DMS79 treated with DMSO at 0.1 percent for 48 hours (cell line): ENCODE measurements around the gene ZNF302.
"Not testable (repeated sequence)": the region's sequence is repeated elsewhere in the genome, so short reads cannot be mapped to it uniquely, and the experiment has no call there.

Experiments
- DNase-seq: peaks from one replicate; lab custom pipeline; 2025; lab: John Stamatoyannopoulos, UW

Gene ZNF302

GRCh38 chr19:34677386-34678084 lies at the start of gene ZNF302:
Gene ZNF302, plus strand, starts transcription at chr19:34677678. Its CDS starts 1,127 bp downstream, at chr19:34678805.
- peak; percentile 95 for DNase-seq

GRCh38 chr19:34633802-34634201 lies 43.7 kb upstream of the ZNF302 start:
- DNase-seq: no peak

GRCh38 chr19:34639491-34640085 lies 37.9 kb upstream of the ZNF302 start:
- peak; percentile 41 for DNase-seq

- no peak for DNase-seq
Observed at GRCh38 chr19:34642241-34642640, 35.2 kb upstream of the ZNF302 start.

- DNase-seq: no peak
Observed at GRCh38 chr19:34644991-34645461, 32.5 kb upstream of the ZNF302 start.

GRCh38 chr19:34645551-34645950 lies 31.9 kb upstream of the ZNF302 start:
- no peak for DNase-seq

GRCh38 chr19:34649886-34650543 lies 27.5 kb upstream of the ZNF302 start:
- DNase-seq: no peak

- DNase-seq: no peak
Observed at GRCh38 chr19:34651747-34652146, 25.7 kb upstream of the ZNF302 start.

- no peak for DNase-seq
Observed at GRCh38 chr19:34654796-34655195, 22.7 kb upstream of the ZNF302 start.

GRCh38 chr19:34655651-34656050 lies 21.8 kb upstream of the ZNF302 start:
- DNase-seq: no peak

GRCh38 chr19:34661357-34661756 lies 16.1 kb upstream of the ZNF302 start:
- no peak for DNase-seq

- DNase-seq: no peak
Observed at GRCh38 chr19:34662919-34663318, 14.6 kb upstream of the ZNF302 start.

- no peak for DNase-seq
Observed at GRCh38 chr19:34664168-34664567, 13.3 kb upstream of the ZNF302 start.

GRCh38 chr19:34664870-34665269 lies 12.6 kb upstream of the ZNF302 start:
- DNase-seq: no peak

- not testable (repeated sequence) for DNase-seq
Observed at GRCh38 chr19:34665275-34665674, 12.2 kb upstream of the ZNF302 start.

- no peak for DNase-seq
Observed at GRCh38 chr19:34666200-34666957, 11.1 kb upstream of the ZNF302 start.

- DNase-seq: no peak
Observed at GRCh38 chr19:34666958-34667265, 10.6 kb upstream of the ZNF302 start.

- DNase-seq: peak; percentile 77
Observed at GRCh38 chr19:34667349-34668076, 10.0 kb upstream of the ZNF302 start.

GRCh38 chr19:34668077-34668689 lies 9.3 kb upstream of the ZNF302 start:
- not testable (repeated sequence) for DNase-seq

GRCh38 chr19:34668690-34669089 lies 8.8 kb upstream of the ZNF302 start:
- peak; percentile 27 for DNase-seq

- no peak for DNase-seq
Observed at GRCh38 chr19:34669305-34669704, 8.2 kb upstream of the ZNF302 start.
